Hypothalamus (tissue), 51 donors: Measurements from ENCODE around the gene LRCH1.

Experiments
- DNase-seq, 51 donors: peaks; one replicate each; lab custom pipeline; 2025; lab: John Stamatoyannopoulos, UW

The LRCH1 gene

DNA sequence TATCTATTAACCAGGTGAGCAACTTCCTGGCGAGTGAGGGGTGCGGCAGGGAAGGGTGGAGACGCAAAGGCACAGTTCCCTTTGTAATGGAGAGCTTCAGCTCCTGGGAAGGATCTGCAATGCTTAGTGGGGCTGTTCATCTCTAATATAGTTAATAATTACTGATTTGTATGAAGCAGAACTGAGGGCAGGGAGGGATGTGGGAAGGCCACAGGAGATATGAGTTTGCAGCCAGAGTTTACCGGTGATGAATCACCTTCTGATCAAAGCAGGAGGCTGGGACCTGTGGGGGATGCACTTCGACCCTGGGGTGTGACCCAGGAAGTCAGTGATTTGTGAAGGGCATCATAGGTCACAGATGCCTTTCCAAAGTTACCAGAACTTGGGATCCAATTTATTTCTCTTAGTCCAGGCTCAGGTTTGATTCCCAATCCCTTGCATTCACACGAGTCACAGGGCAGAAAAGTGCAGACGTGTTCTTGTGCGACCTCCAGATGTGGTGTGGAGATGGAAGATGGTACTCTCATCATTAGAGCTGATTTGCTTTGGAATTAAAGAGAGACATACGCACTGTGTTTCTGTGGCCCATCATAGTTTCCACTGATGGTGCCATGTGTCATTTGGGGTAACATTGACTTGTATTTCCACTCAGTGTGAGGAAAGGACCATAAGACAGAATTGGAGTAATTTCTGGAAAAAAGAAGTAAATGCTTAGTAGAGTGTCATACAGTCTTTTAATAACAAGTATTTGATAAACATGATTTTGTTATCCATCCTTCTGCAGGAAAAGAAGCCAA lies 55.0 kb downstream of the LRCH1 start:
- DNase-seq = no peak

GRCh38 chr13:46609052-46609451 lies 56.1 kb downstream of the LRCH1 start:
- no peak for DNase-seq

GRCh38 chr13:46609726-46610125 lies 56.8 kb downstream of the LRCH1 start:
- DNase-seq = no peak

DNA sequence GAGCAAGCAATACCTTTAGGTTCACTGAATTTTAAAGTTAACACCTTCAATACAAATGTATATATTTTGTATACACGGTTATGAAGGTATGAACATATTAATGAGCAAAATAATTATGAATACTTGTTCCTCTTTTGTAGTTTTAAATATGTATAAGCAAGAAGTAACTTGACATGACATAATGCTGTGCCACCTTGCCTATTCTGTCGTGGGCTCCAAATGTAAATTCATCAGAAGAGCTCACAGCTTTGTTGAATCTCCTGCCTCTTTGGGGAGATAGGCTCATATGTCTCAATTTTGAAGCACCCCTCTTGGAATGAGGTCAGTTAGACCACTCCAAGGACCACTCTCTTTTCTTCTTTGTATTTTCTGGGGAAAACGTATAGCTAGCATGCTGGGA lies 59.3 kb downstream of the LRCH1 start:
- DNase-seq = no peak

- DNase-seq = no peak
Measured at GRCh38 chr13:46613409-46614049, 60.6 kb downstream of the LRCH1 start.

DNA sequence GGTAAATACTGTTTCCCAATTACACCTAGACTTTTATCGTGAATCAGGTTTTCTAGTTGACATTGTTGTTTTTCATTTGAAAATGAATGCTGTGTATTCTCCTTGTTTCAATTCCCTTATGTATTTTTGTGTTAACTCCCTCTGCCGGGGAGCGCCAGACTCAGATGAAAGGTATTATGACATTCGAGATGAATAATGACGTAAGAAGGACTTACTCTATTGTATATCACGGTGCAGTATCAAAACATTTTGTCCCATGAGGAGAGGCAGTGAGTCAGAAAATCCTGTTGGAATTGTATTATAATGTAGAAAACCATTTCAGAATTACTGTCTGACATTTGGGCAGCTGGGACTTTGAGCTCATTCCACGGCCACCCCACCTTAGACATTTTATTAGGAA lies 61.6 kb downstream of the LRCH1 start:
- DNase-seq = no peak

GRCh38 chr13:46615888-46616531 lies 63.0 kb downstream of the LRCH1 start:
- DNase-seq = no peak

- DNase-seq = no peak
Measured at GRCh38 chr13:46617229-46617721, 64.3 kb downstream of the LRCH1 start.

DNA sequence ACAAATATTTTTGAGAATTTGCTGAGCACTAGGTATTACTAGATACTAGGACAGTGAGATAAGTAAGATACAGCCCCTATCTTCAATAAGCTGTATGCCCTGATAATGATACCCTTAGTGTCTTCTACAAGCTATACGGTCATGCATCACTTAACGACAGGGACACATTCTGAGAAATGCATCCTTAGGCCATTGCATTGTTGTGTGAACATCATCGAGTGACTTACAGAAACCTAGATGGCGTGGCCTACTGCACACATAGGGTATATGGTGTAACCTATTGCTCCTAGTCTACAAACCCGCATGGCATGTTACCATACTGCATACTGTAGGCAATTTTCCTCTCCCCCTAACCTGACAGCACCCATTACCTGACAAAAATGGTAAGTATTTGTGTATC lies 64.9 kb downstream of the LRCH1 start:
- DNase-seq = no peak

DNA sequence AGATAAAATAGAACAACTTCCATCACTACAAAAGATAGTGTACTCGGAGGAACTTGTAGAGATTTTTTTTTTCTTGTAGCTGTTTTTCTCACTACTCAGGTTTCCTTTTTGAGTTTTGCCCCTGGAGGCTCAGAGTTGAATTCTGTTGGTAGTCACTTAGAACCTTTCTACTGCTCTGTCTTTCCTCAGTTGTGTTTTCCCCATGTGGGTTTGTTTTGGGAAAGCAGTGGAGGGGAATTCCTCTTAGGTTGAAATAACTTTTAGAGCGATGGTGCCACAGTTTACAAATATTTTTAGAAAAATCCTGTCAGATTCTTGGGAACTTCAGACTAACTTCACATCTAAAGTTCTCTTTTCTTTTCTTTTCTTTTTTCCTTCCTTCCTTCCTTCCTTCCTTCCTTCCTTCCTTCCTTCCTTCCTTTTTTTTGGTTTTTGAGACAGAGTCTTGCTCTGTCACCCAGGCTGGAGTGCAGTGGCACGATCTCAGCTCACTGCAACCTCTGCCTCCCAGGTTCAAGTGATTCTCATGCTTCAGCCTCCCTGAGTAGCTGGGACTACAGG lies 65.8 kb downstream of the LRCH1 start:
- no peak for DNase-seq

- no peak for DNase-seq
Measured at GRCh38 chr13:46620029-46620428, 67.1 kb downstream of the LRCH1 start.

GRCh38 chr13:46620471-46620870 lies 67.5 kb downstream of the LRCH1 start:
- DNase-seq = no peak

- no peak for DNase-seq
Measured at GRCh38 chr13:46621133-46621532, 68.2 kb downstream of the LRCH1 start.

- no peak for DNase-seq
Measured at GRCh38 chr13:46621792-46622629, 69.0 kb downstream of the LRCH1 start.

DNA sequence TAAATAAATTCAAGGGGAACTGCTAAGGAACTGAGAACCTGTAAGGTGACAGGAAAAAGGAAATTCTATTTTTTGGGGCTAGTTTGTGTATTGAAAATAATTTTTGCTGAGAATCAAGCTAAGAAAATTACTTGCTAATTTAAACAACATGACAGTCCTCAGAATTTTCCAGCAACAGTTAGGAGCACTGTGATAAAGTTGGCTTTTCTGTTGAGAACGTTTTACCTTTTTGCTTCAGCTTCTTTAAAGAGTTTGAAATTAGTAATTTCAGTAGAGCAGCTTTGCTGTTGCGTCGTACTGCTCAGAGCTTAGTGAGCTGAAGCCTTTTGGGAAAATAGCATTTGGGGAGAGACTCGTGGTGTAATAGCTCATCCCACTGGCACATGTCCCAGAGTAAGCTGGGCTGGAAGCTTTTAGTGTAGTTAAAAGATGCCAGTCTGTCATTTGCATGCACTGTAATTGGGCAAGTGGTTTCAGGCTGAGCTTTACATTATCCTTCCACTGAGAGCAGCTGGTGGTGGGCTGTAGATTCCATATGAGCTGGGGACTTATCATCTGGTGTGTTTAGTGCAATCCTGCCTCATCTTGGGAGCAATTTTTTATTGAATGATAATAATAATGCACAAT lies 69.8 kb downstream of the LRCH1 start:
- peak in 7 of 51 donors; percentile 5 to 43 (median 7) for DNase-seq

GRCh38 chr13:46624353-46624752 lies 71.4 kb downstream of the LRCH1 start:
- DNase-seq = no peak

- DNase-seq = no peak
Measured at GRCh38 chr13:46624821-46625220, 71.9 kb downstream of the LRCH1 start.

- no peak for DNase-seq
Measured at GRCh38 chr13:46627462-46627861, 74.5 kb downstream of the LRCH1 start.

GRCh38 chr13:46628622-46629365 lies 75.8 kb downstream of the LRCH1 start:
- no peak for DNase-seq
